Body of pancreas (tissue), 4 donors: ENCODE measurements around the gene MREG. TPM values are rescaled to one million over a fixed set of nuclear protein-coding genes. Genes with fewer than 3 reads are reported as not detected.

Experiments used
- ATAC-seq: fragments of 150-250 bp; one replicate; pipeline ENCODE4 v1.9.1; 2016
- DNase-seq, 4 donors: peaks; one replicate each; pipeline ENCODE4 v3.0.0-alpha.2; 2019
- H3K27ac ChIP-seq, 4 donors: fragments of 200-600 bp; sonication (generic); 1 replicate in 3 of 4; 2 replicates in 1 of 4; pipeline versions ENCODE4 v1.5.1 to v1.6.1; 2016 to 2019; ENCODE audit warnings: mild to moderate bottlenecking in 1 of 4, mixed read lengths in 1 of 4, moderate library complexity in 1 of 4
- H3K27me3 ChIP-seq, 2 donors: fragments of 200-600 bp; sonication (generic); one replicate each; pipeline ENCODE4 v1.6.0; 2016; ENCODE audit warnings: mild to moderate bottlenecking in 1 of 2
- H3K36me3 ChIP-seq, 2 donors: fragments of 200-600 bp; sonication (generic); replicated peaks in 1 of 2; 2 replicates each; pipeline ENCODE4 v1.5.1; 2016; ENCODE audit warnings: low read depth in 2 of 2; ENCODE audit not compliant: insufficient read depth in 1 of 2
- H3K4me1 ChIP-seq: fragments of 200-600 bp; sonication (generic); one replicate; pipeline ENCODE4 v1.6.0; 2016
- H3K4me3 ChIP-seq, 2 donors: fragments of 200-600 bp; sonication (generic); 1 replicate in 1 of 2; 2 replicates in 1 of 2; pipeline ENCODE4 v1.5.1; 2016 to 2019
- H3K9me3 ChIP-seq, 3 donors: fragments of 200-600 bp; sonication (generic); 1 replicate in 2 of 3; 2 replicates in 1 of 3; pipeline ENCODE4 v1.5.1; 2016
- POLR2A ChIP-seq, 3 donors: fragments of 450-650 bp; IDR thresholded peaks; one replicate each; pipeline ENCODE4 v1.6.1; 2016; ENCODE audit warnings: antibody characterized with exemption in 3 of 3, mild to moderate bottlenecking in 2 of 3
- WGBS, 2 donors: methylation state at CpG; one replicate each; pipeline ENCODE4 v1.1.5; 2017; 5-methylcytosine and 5-hydroxymethylcytosine counted together
- intact Hi-C: fragments of 100-400 bp; cut with DNase I; formaldehyde crosslinking; loops from one replicate; pipeline ENCODE4 v1.15.1; 2023
- total RNA-seq, 2 donors: library from RNA; depleted of rRNA; stranded (reverse); fragments of >200 nt; gene quantifications; one replicate each; pipeline ENCODE4 v1.1.0, GENCODE V29; 2016
- TF ChIP-seq, protein P1 (sequence below), 7 experiments: fragments of 450-650 bp in 4 of 7; fragments of 200-600 bp in 3 of 7; sonication (generic) in 3 of 7; IDR thresholded peaks; one replicate each; pipeline ENCODE4 v1.5.1; 2016 to 2019; ENCODE audit warnings: antibody characterized with exemption in 7 of 7

MREG gene
- total RNA-seq, 2 donors from 2014 or later = 3.6 TPM

DNA sequence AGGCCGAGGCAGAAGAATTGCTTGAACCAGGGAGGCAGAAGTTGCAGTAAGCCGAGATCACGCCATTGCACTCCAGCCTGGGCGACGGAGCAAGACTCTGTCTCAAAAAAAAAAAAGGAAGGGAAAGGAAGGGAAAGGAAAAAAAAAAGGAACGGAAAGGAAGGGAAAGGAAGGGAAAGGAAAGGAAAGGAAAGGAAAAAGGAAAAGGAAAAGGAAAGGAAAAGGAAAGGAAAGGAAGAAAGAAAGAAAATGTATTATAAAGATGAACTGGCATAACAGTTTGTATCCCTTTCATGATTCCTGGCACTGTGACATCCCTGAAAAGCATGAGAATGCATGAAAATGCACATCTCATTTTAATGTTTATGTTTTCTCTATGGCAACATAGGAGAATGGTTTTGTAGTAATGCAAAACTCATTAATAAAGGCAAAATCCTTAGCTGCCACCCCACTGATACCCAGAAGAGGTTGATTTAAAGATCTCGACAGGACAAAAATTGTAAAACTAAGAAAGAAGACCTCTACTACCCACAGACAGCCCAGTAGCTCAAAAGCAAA lies 11.5 kb upstream of the MREG start:
- ATAC-seq (no peak), DNase-seq (no peak)
- Histone ChIP-seq H3K27ac (no peak overlapping the region), H3K9me3 (no peaks in the 10 kb centered on the region), H3K27me3 (no peaks in the 10 kb centered on the region), H3K4me1 (no peaks in the 10 kb centered on the region), H3K36me3 (no peaks in the 10 kb centered on the region), H3K4me3 (no peak overlapping the region)
- intact Hi-C loops = no loop called here
- TF ChIP-seq, protein P1, sequence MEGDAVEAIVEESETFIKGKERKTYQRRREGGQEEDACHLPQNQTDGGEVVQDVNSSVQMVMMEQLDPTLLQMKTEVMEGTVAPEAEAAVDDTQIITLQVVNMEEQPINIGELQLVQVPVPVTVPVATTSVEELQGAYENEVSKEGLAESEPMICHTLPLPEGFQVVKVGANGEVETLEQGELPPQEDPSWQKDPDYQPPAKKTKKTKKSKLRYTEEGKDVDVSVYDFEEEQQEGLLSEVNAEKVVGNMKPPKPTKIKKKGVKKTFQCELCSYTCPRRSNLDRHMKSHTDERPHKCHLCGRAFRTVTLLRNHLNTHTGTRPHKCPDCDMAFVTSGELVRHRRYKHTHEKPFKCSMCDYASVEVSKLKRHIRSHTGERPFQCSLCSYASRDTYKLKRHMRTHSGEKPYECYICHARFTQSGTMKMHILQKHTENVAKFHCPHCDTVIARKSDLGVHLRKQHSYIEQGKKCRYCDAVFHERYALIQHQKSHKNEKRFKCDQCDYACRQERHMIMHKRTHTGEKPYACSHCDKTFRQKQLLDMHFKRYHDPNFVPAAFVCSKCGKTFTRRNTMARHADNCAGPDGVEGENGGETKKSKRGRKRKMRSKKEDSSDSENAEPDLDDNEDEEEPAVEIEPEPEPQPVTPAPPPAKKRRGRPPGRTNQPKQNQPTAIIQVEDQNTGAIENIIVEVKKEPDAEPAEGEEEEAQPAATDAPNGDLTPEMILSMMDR (IDR thresholded peaks at IDR 0.05) = no peak
- no peak for TF ChIP-seq POLR2A (IDR thresholded peaks at IDR 0.05)
- 90 to 93% methylated on average over 6 to 7 of the region's 7 CpGs for WGBS, 2 donors

DNA sequence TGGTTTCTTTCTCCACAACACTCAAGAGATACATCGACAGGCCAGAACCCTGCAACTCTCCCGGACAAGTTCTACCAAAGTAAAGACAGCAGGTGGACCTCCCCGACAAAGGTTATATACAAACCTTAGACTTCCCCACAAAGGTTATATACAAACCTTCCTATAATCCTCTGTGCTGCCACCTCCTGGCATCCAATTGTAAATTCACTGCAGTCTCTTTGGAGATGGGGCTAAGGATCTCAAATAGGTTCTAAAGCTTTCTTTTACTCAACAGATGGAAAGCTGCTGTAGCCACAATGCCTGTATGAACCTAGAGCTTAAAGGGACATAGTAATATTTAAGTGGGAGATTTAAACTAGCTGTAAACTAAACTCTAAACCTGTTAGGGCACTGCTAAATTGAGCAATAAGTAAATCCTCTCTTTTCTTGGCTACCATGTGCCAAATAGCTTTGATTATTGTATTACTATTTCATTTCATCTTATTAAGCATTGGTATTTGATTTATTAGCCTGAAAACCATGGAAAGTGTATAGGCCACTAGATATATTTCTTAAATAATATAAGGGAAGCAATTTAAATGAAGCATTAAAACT lies 9.8 kb upstream of the MREG start:
- H3K9me3 ChIP-seq = no peaks in the 10 kb centered on the region
- 8 to 31% methylated on average over 3 of the region's 3 CpGs for WGBS, 2 donors
- no peaks in the 10 kb centered on the region for H3K27me3 ChIP-seq
- no peak for TF ChIP-seq POLR2A (IDR thresholded peaks at IDR 0.05)
- TF ChIP-seq, protein P1 (IDR thresholded peaks at IDR 0.05) = peak; percentile 25 to 62 (median 59)
- intact Hi-C loops = no loop called here
- no peaks in the 10 kb centered on the region for H3K36me3 ChIP-seq
- ATAC-seq (peak; percentile 55), DNase-seq (peak; percentile 44 to 61 (median 50))
- no peak overlapping the region for H3K27ac ChIP-seq
- no peaks in the 10 kb centered on the region for H3K4me1 ChIP-seq
- no peak overlapping the region for H3K4me3 ChIP-seq

DNA sequence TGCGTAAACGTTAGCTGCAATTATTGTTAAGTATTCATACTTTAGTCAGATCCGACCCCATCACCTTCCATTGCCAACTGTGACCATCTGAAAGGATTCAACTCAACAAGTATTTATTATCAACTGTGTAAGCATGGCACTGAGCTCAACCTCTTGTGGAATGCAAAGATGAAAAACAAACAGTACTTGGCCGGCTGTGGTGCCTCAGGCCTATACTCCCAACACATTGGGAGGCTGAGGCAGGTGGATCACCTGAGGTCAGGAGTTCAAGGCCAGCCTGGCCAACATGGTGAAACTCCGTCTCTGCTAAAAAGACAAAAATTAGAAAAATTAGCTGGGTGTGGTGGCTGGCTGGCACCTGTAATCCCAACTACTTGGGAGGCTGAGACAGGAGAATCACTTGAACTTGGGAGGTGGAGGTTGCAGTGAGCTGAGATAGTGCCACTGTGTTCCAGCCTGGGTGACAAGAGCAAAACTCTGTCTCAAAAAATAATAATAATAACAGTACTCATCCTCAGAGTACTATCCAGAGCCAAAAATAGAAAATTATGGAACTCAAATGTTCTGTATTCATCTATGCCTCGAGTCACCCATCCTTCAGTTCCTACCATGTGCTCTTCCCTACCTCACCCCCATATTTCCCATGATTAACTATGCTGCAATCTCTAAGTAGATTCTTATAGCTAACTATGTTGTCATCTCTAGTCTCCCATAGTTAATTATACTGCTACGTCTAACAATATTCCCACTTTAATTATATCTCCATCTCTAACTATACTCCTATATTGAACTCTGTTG lies 8.6 kb upstream of the MREG start:
- Histone ChIP-seq H3K27me3 (no peaks in the 10 kb centered on the region), H3K9me3 (no peaks in the 10 kb centered on the region), H3K36me3 (no peaks in the 10 kb centered on the region), H3K4me1 (no peaks in the 10 kb centered on the region), H3K4me3 (no peak overlapping the region), H3K27ac (no peak overlapping the region)
- TF ChIP-seq POLR2A (IDR thresholded peaks at IDR 0.05) = no peak
- TF ChIP-seq, protein P1 (IDR thresholded peaks at IDR 0.05) = no peak
- no peak for ATAC-seq
- intact Hi-C loops = no loop called here
- WGBS, 2 donors = 73 to 75% methylated on average over 7 of the region's 7 CpGs
- no peak for DNase-seq

DNA sequence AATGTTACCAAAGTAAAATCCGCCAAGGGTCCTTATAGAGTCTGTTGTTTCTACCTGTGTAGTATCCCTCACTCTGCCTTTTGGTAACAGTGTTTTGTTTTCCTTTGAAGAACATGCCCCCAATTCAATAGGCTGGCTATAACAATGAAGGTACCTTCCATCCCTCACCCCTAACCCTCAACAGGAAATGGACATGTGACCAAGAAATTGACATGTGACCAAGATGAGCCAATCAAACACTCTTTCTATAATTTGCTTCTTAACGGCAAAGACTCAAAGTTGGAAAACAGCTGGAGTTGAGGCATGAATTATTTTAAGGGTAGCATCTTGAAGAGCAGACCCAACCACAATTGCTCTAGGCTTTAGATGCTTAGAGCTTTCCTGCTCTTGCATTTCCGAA lies 5.4 kb upstream of the MREG start:
- no peaks in the 10 kb centered on the region for H3K9me3 ChIP-seq
- intact Hi-C loops = no loop called here
- no peak overlapping the region for H3K4me3 ChIP-seq
- no peaks in the 10 kb centered on the region for H3K36me3 ChIP-seq
- DNase-seq (no peak), ATAC-seq (no peak)
- H3K27me3 ChIP-seq = no peaks in the 10 kb centered on the region
- H3K27ac ChIP-seq = no peak overlapping the region
- TF ChIP-seq, protein P1 (IDR thresholded peaks at IDR 0.05) = no peak
- TF ChIP-seq POLR2A (IDR thresholded peaks at IDR 0.05) = no peak
- WGBS, 2 donors = 89 to 91% methylated on average over 3 of the region's 3 CpGs
- H3K4me1 ChIP-seq = no peaks in the 10 kb centered on the region
